K562 (cell line): Measurements from ENCODE around the gene ANKZF1. TPM values are rescaled to one million over a fixed set of nuclear protein-coding genes. Genes with fewer than 3 reads are reported as not detected.

ENCODE experiments used
- AFF4 ChIP-seq: sonication (generic); formaldehyde crosslinking; IDR thresholded peaks from 2 replicates; pipeline ENCODE4 v1.8.0; 2023; ENCODE audit warnings: mild to moderate bottlenecking, missing genetic modification reagents
- BACH1 ChIP-seq: fragments of 200-800 bp; sonication (Bioruptor generic); IDR thresholded peaks from 2 replicates; pipeline ENCODE4 v1.6.1; 2016; ENCODE audit warnings: missing genetic modification characterization, missing compliant biosample characterization
- CBX8 ChIP-seq: fragments of 200-600 bp; sonication (generic); IDR thresholded peaks from 2 replicates; pipeline ENCODE4 v1.6.1; 2012; ENCODE audit warnings: borderline replicate concordance, mixed run types, low read depth, mild to moderate bottlenecking, moderate library complexity, mixed read lengths, low read length, control low read depth, inconsistent platforms; ENCODE audit not compliant: poor library complexity, severe bottlenecking; ENCODE audit errors: extremely low read depth
- E2F6 ChIP-seq, 2 experiments: IDR thresholded peaks; 2 replicates each; pipeline ENCODE4 v1.6.1; 2011; ENCODE audit warnings: borderline replicate concordance in 1 of 2, control low read depth in 1 of 2, low read depth in 1 of 2, low read length in 1 of 2, mild to moderate bottlenecking in 1 of 2, mixed read lengths in 1 of 2, moderate library complexity in 1 of 2; ENCODE audit not compliant: insufficient read depth in 1 of 2, insufficient read length in 1 of 2, poor library complexity in 1 of 2, severe bottlenecking in 1 of 2; ENCODE audit errors: extremely low read depth in 1 of 2
- ELF1 ChIP-seq: fragments of 200-800 bp; sonication (Bioruptor generic); IDR thresholded peaks from 2 replicates; pipeline ENCODE4 v1.6.1; 2016; ENCODE audit warnings: missing genetic modification characterization, missing compliant biosample characterization
- GABPB1 ChIP-seq: sonication (generic); formaldehyde crosslinking; IDR thresholded peaks from 2 replicates; pipeline ENCODE4 v1.8.0; 2022; ENCODE audit warnings: mild to moderate bottlenecking, missing genetic modification reagents
- GTF2A2 ChIP-seq: IDR thresholded peaks from 2 replicates; pipeline ENCODE4 v1.6.1; 2016; ENCODE audit warnings: mild to moderate bottlenecking, missing genetic modification characterization, missing compliant biosample characterization
- GTF3C2 ChIP-seq: IDR thresholded peaks from 3 replicates; pipeline ENCODE4 v1.6.1; 2011; ENCODE audit warnings: borderline replicate concordance, mild to moderate bottlenecking, moderate library complexity; ENCODE audit not compliant: insufficient read length; ENCODE audit errors: extremely low read depth
- IRF9 ChIP-seq: fragments of 450-650 bp; IDR thresholded peaks from 2 replicates; pipeline ENCODE4 v1.6.1; 2016; ENCODE audit warnings: missing biosample characterization, missing genetic modification characterization
- MXD1 ChIP-seq: fragments of 250-450 bp; sonication (Bioruptor Pico); IDR thresholded peaks from 2 replicates; pipeline ENCODE4 v1.8.0; 2021; ENCODE audit warnings: borderline replicate concordance, mild to moderate bottlenecking, moderate library complexity; ENCODE audit not compliant: poor library complexity, severe bottlenecking
- RFX7 ChIP-seq: fragments of 250-450 bp; sonication (Bioruptor Pico); IDR thresholded peaks from 2 replicates; pipeline ENCODE4 v1.5.1; 2021; ENCODE audit warnings: mild to moderate bottlenecking
- SP2 ChIP-seq: IDR thresholded peaks from 2 replicates; pipeline ENCODE4 v1.6.1; 2011; ENCODE audit warnings: mild to moderate bottlenecking, low read depth, low read length, moderate library complexity; ENCODE audit not compliant: poor library complexity, severe bottlenecking; ENCODE audit errors: extremely low read depth
- STAT5B ChIP-seq: fragments of 250-450 bp; sonication (Bioruptor Pico); IDR thresholded peaks from 2 replicates; pipeline ENCODE4 v1.8.0; 2021; ENCODE audit warnings: mild to moderate bottlenecking, inconsistent platforms
- ZNF639 ChIP-seq, 2 experiments: fragments of 200-800 bp in 1 of 2; sonication (Bioruptor generic) in 1 of 2; sonication (generic) in 1 of 2; formaldehyde crosslinking in 1 of 2; IDR thresholded peaks in 1 of 2; conservative IDR thresholded peaks in 1 of 2; 2 replicates each; pipeline versions ENCODE4 v1.5.0 to v1.6.1; 2016 to 2020; ENCODE audit warnings: missing compliant biosample characterization in 1 of 2, missing genetic modification characterization in 1 of 2, missing genetic modification reagents in 1 of 2
- polyA plus RNA-seq, 8 experiments: library from polyadenylated mRNA; depleted of rRNA in 4 of 8; stranded (reverse) in 5 of 8; unstranded in 3 of 8; fragments of >200 nt; fragmentation: Nextera tagmentation in 2 of 8; fragmentation: Illumina TruSeq in 1 of 8; extraction: Ambion mirVana in 2 of 8; extraction: Trizol in 1 of 8; gene quantifications; 2 replicates each; pipeline versions ENCODE4 v1.2.1 to v1.2.3, GENCODE V29; 2011 to 2014; ENCODE audit warnings: inconsistent platforms in 1 of 8, missing spikeins in 1 of 8
- total RNA-seq, 7 experiments: library from RNA; depleted of rRNA in 6 of 7; stranded (reverse); fragments of >200 nt in 6 of 7; fragmentation: Illumina TruSeq in 2 of 7; extraction: Trizol in 2 of 7; gene quantifications; 2 replicates each; pipeline versions ENCODE4 v1.2.1 to v1.2.3, GENCODE V29; 2011 to 2021; ENCODE audit warnings: low replicate concordance in 1 of 7

Gene ANKZF1
- total and polyA plus RNA-seq, 9 of the 15 experiments (the other 6 are each of a cell fraction or from before 2014, with no cell fraction given): 3.1 to 60.6 (median 31.0) TPM

- TF ChIP-seq IRF9 (tag) (no peak), GTF2A2 (tag) (no peak), STAT5B (no peak), MXD1 (CRISPR knock-in tag) (no peak), AFF4 (CRISPR knock-in tag) (no peak), GABPB1 (CRISPR knock-in tag) (0 out of 2 replicates have a peak, but pooled peaks have one; percentile 19), BACH1 (tag) (no peak), ZNF639 (CRISPR knock-in tag; conservative IDR thresholded peaks at IDR 0.05 in 1 of 2, IDR thresholded peaks at IDR 0.05 in 1 of 2) (peak in 1 of 2 experiments; percentile 23; a peak in 1 of 4 replicates), GTF3C2 (no peak), RFX7 (CRISPR knock-in tag) (no peak), ELF1 (tag) (peak; percentile 49), CBX8 (no peak), SP2 (no peak), E2F6 (IDR thresholded peaks at IDR 0.05; ENCODE audit: borderline replicate concordance in 1 of 2, extremely low read depth in 1 of 2, insufficient read depth in 1 of 2, insufficient read length in 1 of 2, low read depth in 1 of 2, low read length in 1 of 2, poor library complexity in 1 of 2, severe bottlenecking in 1 of 2) (peak in 1 of 2 experiments; percentile 39)
These were observed 494 bp downstream of the ANKZF1 start (continued) for GRCh38 chr2:219230059-219230540.
